CD1c-positive myeloid dendritic cell (primary cell): ENCODE data around the gene DAPK3.

ENCODE experiments used
- DNase-seq: peaks from one replicate; pipeline ENCODE4 v3.0.0-alpha.2; 2016; ENCODE audit errors: extremely low spot score

Gene DAPK3

GRCh38 chr19:3916033-3916432 is 54.9 kb downstream of the DAPK3 start:
- no peak for DNase-seq

GRCh38 chr19:3914199-3914598 is 56.7 kb downstream of the DAPK3 start:
- no peak for DNase-seq

- no peak for DNase-seq
These were observed 60.8 kb downstream of the DAPK3 start for GRCh38 chr19:3910105-3910504.
